HEK293T (cell line): Measurements from ENCODE around the gene IGF1R.

Experiments
- CTCF ChIA-PET: fragments of 350-600 bp; formaldehyde crosslinking; extraction: SDS; loops from one replicate; lab custom pipeline; 2021; ENCODE audit warnings: antibody characterized with exemption, inconsistent platforms; lab: Yijun Ruan, JAX
- POLR2A ChIA-PET: fragments of 350-600 bp; formaldehyde crosslinking; extraction: SDS; loops from one replicate; lab custom pipeline; 2020; ENCODE audit warnings: antibody characterized with exemption, inconsistent platforms; lab: Yijun Ruan, JAX
- DNase-seq: peaks from one replicate; pipeline ENCODE4 v3.0.0; 2012; ENCODE audit warnings: mixed read lengths; ENCODE audit errors: extremely low spot score
- ARNT ChIP-seq: fragments of 450-650 bp; IDR thresholded peaks from 2 replicates; pipeline ENCODE4 v1.6.1; 2017; ENCODE audit warnings: mild to moderate bottlenecking
- BHLHE40 ChIP-seq: fragments of 450-650 bp; IDR thresholded peaks from 2 replicates; pipeline ENCODE4 v1.6.1; 2016; ENCODE audit warnings: mild to moderate bottlenecking, moderate library complexity, borderline replicate concordance
- CTBP1 ChIP-seq: fragments of 450-650 bp; IDR thresholded peaks from 2 replicates; pipeline ENCODE4 v1.6.1; 2016; ENCODE audit warnings: borderline replicate concordance
- ELF4 ChIP-seq: fragments of 450-650 bp; IDR thresholded peaks from 2 replicates; pipeline ENCODE4 v1.6.1; 2017; ENCODE audit warnings: antibody characterized with exemption
- FOXA1 ChIP-seq: fragments of 450-650 bp; IDR thresholded peaks from 2 replicates; pipeline ENCODE4 v1.6.1; 2016; ENCODE audit warnings: mild to moderate bottlenecking
- FOXK2 ChIP-seq: fragments of 450-650 bp; IDR thresholded peaks from 2 replicates; pipeline ENCODE4 v1.6.1; 2016; ENCODE audit warnings: mild to moderate bottlenecking
- FOXM1 ChIP-seq: fragments of 450-650 bp; IDR thresholded peaks from 2 replicates; pipeline ENCODE4 v1.6.1; 2017; ENCODE audit warnings: mild to moderate bottlenecking, borderline replicate concordance
- HDGF ChIP-seq: fragments of 450-650 bp; IDR thresholded peaks from 2 replicates; pipeline ENCODE4 v1.6.1; 2017; ENCODE audit warnings: antibody characterized with exemption, borderline replicate concordance
- L3MBTL2 ChIP-seq: fragments of 450-650 bp; conservative IDR thresholded peaks from 2 replicates; pipeline ENCODE4 v1.6.1; 2016; ENCODE audit warnings: mild to moderate bottlenecking
- LEF1 ChIP-seq: fragments of 450-650 bp; IDR thresholded peaks from 2 replicates; pipeline ENCODE4 v1.6.1; 2017; ENCODE audit warnings: mild to moderate bottlenecking, borderline replicate concordance
- NFRKB ChIP-seq: fragments of 450-650 bp; IDR thresholded peaks from 2 replicates; pipeline ENCODE4 v1.6.1; 2016; ENCODE audit warnings: mild to moderate bottlenecking, moderate library complexity
- SP1 ChIP-seq: fragments of 450-650 bp; IDR thresholded peaks from 2 replicates; pipeline ENCODE4 v1.6.1; 2017
- SUZ12 ChIP-seq: fragments of 450-650 bp; IDR thresholded peaks from 2 replicates; pipeline ENCODE4 v1.6.1; 2016; ENCODE audit warnings: mild to moderate bottlenecking
- TARDBP ChIP-seq: fragments of 450-650 bp; IDR thresholded peaks from 2 replicates; pipeline ENCODE4 v1.6.1; 2016
- ZNF384 ChIP-seq: fragments of 450-650 bp; IDR thresholded peaks from 2 replicates; pipeline ENCODE4 v1.6.1; 2016
- TF ChIP-seq, protein P1 (sequence below): fragments of 450-650 bp; IDR thresholded peaks from 2 replicates; pipeline ENCODE4 v1.6.1; 2016

The IGF1R gene

DNA sequence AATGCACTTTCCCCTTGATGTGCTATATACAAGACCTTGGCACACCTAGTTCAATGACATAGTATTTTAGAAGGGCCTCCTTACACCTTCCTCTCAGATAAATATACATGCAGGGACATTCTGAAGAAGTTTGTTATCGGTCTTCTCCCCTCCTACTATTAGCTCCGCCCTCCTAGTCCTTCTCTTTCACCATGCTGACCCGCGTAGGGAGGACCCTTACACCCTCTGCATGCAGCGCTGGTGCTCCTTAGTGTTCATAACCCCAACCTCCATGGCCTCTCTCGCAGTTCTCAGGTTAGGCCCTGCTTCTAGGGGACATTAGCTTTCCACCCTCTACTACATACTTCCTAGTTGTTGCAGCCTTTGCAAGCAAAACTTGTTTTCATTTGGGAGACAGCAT is 212.8 kb downstream of the IGF1R start:
- DNase-seq = no peak
- ChIA-PET POLR2A (no interaction called here), CTCF (interaction anchor here (0.6 to 1.0 kb wide), 3 partner anchors 12 to 55 kb away, joined by 3 to 6 read pairs (median 5); no protein-coding TSS in a partner anchor)
- TF ChIP-seq FOXK2 (no peak), NFRKB (no peak), HDGF (no peak), ZNF384 (no peak), ELF4 (no peak), LEF1 (no peak)
- TF ChIP-seq, protein P1, sequence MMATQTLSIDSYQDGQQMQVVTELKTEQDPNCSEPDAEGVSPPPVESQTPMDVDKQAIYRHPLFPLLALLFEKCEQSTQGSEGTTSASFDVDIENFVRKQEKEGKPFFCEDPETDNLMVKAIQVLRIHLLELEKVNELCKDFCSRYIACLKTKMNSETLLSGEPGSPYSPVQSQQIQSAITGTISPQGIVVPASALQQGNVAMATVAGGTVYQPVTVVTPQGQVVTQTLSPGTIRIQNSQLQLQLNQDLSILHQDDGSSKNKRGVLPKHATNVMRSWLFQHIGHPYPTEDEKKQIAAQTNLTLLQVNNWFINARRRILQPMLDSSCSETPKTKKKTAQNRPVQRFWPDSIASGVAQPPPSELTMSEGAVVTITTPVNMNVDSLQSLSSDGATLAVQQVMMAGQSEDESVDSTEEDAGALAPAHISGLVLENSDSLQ = no peak

- ChIA-PET POLR2A (interaction anchor here (0.7 kb wide), 1 partner anchor 193 kb away, joined by 4 read pairs; no protein-coding TSS in a partner anchor), CTCF (interaction anchor here (0.5 to 1.0 kb wide), 3 partner anchors 13 to 21 kb away, joined by 3 to 5 read pairs (median 3); no protein-coding TSS in a partner anchor)
- DNase-seq = no peak
- TF ChIP-seq SUZ12 (no peak), FOXK2 (no peak), CTBP1 (no peak), ELF4 (no peak), HDGF (no peak), BHLHE40 (no peak), LEF1 (no peak), TARDBP (no peak), ARNT (no peak), SP1 (no peak), L3MBTL2 (no peak), FOXA1 (no peak)
- TF ChIP-seq, protein P1 = no peak
Observed at GRCh38 chr15:98863983-98864382, 215.6 kb downstream of the IGF1R start.

DNA sequence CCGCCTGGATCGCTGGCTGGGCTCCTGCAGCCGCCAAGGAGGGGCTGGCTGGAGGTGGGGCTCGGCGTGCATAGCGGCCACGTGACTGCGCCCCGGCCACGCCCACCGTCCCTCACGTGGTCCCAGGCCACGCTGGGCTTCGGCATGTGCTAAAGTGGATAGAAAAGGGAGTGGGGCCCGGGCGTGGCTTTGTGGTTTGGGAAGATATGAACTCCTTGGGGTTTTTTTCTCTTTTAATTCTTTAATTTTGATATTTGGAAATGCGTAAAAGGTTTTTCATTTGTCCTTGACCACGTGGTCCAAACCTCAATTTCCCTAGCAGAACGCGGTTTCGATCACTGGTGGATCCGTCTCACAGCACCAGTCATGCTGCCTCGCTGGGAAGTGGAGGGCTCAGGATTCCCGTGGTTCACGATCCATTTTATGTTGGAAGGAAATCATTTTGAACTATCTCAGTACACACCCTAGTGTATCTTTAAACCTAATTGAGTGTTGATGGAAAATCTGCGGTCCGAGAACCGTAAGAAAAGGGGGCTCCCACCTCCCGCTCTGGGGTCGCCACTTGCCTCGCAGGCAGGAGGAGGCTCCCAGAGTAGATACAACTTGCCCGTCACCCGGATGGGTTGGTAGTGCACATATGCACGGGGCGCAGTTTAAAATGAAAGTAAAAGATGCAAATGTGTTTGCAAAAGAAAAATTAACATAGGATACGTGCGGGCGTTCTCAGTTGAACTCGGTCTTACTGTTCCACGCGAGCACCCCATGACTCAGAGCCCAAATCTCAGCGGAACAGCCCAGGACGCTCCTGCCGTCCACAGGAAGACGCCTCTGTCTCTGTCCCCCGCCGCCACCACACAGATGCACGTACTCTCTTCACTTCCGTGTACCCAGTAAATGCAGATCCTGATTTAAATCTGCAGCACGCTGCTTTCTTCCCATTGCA is 217.3 kb downstream of the IGF1R start:
- ChIA-PET POLR2A (interaction anchor here (0.7 to 1.4 kb wide), 7 partner anchors 11 to 197 kb away, joined by 3 to 9 read pairs (median 4); no protein-coding TSS in a partner anchor), CTCF (interaction anchor here (0.6 to 1.0 kb wide), 4 partner anchors 9 to 17 kb away, joined by 3 to 7 read pairs (median 4); no protein-coding TSS in a partner anchor)
- peak; percentile 69 for DNase-seq
- no peak for TF ChIP-seq BHLHE40
- TF ChIP-seq ELF4 = no peak
- TF ChIP-seq FOXK2 = no peak
- TF ChIP-seq LEF1 = no peak
- TF ChIP-seq CTBP1 = no peak
- peak; percentile 97 for TF ChIP-seq L3MBTL2
- no peak for TF ChIP-seq FOXM1

- CTCF ChIA-PET = interaction anchor here (0.7 to 1.0 kb wide), 3 partner anchors 10 to 16 kb away, joined by 4 to 7 read pairs (median 4); no protein-coding TSS in a partner anchor
- no peak for DNase-seq
- no peak for TF ChIP-seq NFRKB
- TF ChIP-seq HDGF = no peak
- TF ChIP-seq, protein P1 = peak; percentile 37; the same call in 1 of the 2 replicates
- TF ChIP-seq FOXM1 = no peak
- POLR2A ChIA-PET = interaction anchor here (0.7 to 1.4 kb wide), 7 partner anchors 12 to 196 kb away, joined by 3 to 9 read pairs (median 4); no protein-coding TSS in a partner anchor
Observed at GRCh38 chr15:98866511-98866910, 218.2 kb downstream of the IGF1R start.

DNA sequence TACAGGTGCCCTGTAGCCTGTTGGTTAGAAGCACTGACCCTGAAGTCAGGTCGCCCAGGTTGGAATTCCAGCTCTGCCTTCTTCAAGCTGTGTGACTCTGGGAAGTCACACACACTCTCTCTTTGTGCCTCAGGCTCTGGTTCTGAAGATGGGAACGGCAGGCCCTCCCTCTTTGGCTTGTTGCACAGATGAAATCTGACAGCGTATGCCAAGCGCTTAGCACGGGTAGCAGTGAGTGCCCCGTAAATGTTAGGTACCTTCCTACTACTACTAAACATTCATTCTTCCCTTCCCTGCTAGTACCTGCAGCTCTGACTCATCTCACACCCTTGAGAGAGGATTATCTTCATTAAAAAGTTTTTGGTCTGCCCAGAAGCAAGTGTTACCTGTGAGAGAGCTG is 220.2 kb downstream of the IGF1R start:
- no peak for DNase-seq
- ChIA-PET POLR2A (interaction anchor here (1.3 kb wide), 1 partner anchor 115 kb away, joined by 4 read pairs; no protein-coding TSS in a partner anchor), CTCF (no interaction called here)
- TF ChIP-seq LEF1 (no peak), FOXM1 (no peak), BHLHE40 (no peak), FOXK2 (no peak)
- TF ChIP-seq, protein P1 = no peak

DNA sequence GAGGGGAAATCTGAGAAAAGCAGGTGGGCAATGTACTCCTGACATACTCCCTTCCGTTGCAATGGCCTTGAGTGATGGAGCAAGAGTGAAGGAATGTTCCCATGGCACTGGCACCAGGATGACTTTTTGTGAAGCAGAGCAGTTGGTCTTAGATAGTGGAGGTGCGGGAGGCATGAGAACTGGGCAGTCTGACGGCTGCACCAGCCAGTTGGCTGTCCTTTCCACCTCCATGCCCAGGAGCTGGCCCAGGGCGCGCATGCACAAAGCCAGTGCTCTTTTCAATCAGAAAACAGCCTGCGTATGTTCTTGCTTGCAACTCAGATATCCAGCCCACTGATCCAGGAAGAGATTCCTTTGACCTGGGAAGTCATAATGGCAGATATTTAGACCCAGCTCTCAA is 222.4 kb downstream of the IGF1R start:
- DNase-seq = no peak
- no peak for TF ChIP-seq SUZ12
- TF ChIP-seq NFRKB = no peak
- TF ChIP-seq ELF4 = no peak
- TF ChIP-seq, protein P1 = no peak
- TF ChIP-seq ZNF384 = no peak
- TF ChIP-seq ARNT = no peak
- TF ChIP-seq TARDBP = no peak
- TF ChIP-seq SP1 = no peak
- TF ChIP-seq CTBP1 = no peak
- TF ChIP-seq HDGF = no peak
- no peak for TF ChIP-seq FOXM1
- TF ChIP-seq BHLHE40 = no peak
- TF ChIP-seq LEF1 = no peak
- no peak for TF ChIP-seq L3MBTL2
- POLR2A ChIA-PET = no interaction called here
- CTCF ChIA-PET = no interaction called here
